ENCODE results near the gene SETD2. TPM values are rescaled to one million over a fixed set of nuclear protein-coding genes. Genes with fewer than 3 reads are reported as not detected.

SETD2 gene
- total and polyA plus RNA-seq, 9 of the 15 experiments (the other 6 are each of a cell fraction or from before 2014, with no cell fraction given), result 8.2 to 44.0 (median 33.6) TPM

GRCh38 chr3:46998121-46998851 lies 165.6 kb downstream of the SETD2 start (continued):
- TF ChIP-seq, protein P1, sequence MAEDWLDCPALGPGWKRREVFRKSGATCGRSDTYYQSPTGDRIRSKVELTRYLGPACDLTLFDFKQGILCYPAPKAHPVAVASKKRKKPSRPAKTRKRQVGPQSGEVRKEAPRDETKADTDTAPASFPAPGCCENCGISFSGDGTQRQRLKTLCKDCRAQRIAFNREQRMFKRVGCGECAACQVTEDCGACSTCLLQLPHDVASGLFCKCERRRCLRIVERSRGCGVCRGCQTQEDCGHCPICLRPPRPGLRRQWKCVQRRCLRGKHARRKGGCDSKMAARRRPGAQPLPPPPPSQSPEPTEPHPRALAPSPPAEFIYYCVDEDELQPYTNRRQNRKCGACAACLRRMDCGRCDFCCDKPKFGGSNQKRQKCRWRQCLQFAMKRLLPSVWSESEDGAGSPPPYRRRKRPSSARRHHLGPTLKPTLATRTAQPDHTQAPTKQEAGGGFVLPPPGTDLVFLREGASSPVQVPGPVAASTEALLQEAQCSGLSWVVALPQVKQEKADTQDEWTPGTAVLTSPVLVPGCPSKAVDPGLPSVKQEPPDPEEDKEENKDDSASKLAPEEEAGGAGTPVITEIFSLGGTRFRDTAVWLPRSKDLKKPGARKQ (CRISPR knock-in tag; IDR thresholded peaks at IDR 0.05), result no peak
- no peak for TF ChIP-seq SETDB1 (IDR thresholded peaks at IDR 0.05; ENCODE audit: low read length)
- TF ChIP-seq, protein P2, sequence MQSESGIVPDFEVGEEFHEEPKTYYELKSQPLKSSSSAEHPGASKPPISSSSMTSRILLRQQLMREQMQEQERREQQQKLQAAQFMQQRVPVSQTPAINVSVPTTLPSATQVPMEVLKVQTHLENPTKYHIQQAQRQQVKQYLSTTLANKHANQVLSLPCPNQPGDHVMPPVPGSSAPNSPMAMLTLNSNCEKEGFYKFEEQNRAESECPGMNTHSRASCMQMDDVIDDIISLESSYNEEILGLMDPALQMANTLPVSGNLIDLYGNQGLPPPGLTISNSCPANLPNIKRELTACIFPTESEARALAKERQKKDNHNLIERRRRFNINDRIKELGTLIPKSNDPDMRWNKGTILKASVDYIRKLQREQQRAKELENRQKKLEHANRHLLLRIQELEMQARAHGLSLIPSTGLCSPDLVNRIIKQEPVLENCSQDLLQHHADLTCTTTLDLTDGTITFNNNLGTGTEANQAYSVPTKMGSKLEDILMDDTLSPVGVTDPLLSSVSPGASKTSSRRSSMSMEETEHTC (IDR thresholded peaks at IDR 0.05), result no peak
- no peak for TF ChIP-seq POLR3A (IDR thresholded peaks at IDR 0.05; ENCODE audit: borderline replicate concordance, extremely low read depth, insufficient read depth, insufficient read length)
- no peak for TF ChIP-seq PTTG1 (tag; IDR thresholded peaks at IDR 0.05; ENCODE audit: low read depth)
- no peak for TF ChIP-seq DMBX1 (CRISPR knock-in tag; IDR thresholded peaks at IDR 0.05; ENCODE audit: borderline replicate concordance)
- no peak for TF ChIP-seq CBX3 (IDR thresholded peaks at IDR 0.05; ENCODE audit: borderline replicate concordance in 1 of 2, low read length in 2 of 2)
- TF ChIP-seq RAD51 (IDR thresholded peaks at IDR 0.05; ENCODE audit: borderline replicate concordance, low read depth), result no peak
- no peak for TF ChIP-seq MCM3 (IDR thresholded peaks at IDR 0.05)
- no peak for TF ChIP-seq FOXA1 (IDR thresholded peaks at IDR 0.05; ENCODE audit: borderline replicate concordance)
- TF ChIP-seq ZBTB40 (IDR thresholded peaks at IDR 0.05), result no peak
- no peak for TF ChIP-seq ZBTB40 (CRISPR knock-in tag; IDR thresholded peaks at IDR 0.05)
- TF ChIP-seq, protein P3, sequence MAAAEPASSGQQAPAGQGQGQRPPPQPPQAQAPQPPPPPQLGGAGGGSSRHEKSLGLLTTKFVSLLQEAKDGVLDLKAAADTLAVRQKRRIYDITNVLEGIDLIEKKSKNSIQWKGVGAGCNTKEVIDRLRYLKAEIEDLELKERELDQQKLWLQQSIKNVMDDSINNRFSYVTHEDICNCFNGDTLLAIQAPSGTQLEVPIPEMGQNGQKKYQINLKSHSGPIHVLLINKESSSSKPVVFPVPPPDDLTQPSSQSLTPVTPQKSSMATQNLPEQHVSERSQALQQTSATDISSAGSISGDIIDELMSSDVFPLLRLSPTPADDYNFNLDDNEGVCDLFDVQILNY (CRISPR knock-in tag; IDR thresholded peaks at IDR 0.05), result no peak
- no peak for TF ChIP-seq SIX5 (IDR thresholded peaks at IDR 0.05; ENCODE audit: borderline replicate concordance in 1 of 2, insufficient read depth in 1 of 2, low read depth in 1 of 2, low read length in 2 of 2)
